Ureter (tissue), 1 donor: ENCODE results near the gene CD58. TPM values are rescaled to one million over a fixed set of nuclear protein-coding genes. Genes with fewer than 3 reads are reported as not detected.
A peak's percentile ranks its signal among the peaks of the same experiment; 100 is the strongest.
"Not testable (repeated sequence)": the region's sequence is repeated elsewhere in the genome, so short reads cannot be mapped to it uniquely, and the experiment has no call there.

Source experiments
- DNase-seq: peaks from one replicate; pipeline ENCODE4 v3.0.0-alpha.2; 2020; ENCODE audit warnings: low spot score
- total RNA-seq: library from RNA; stranded (reverse); gene quantifications from one replicate; pipeline ENCODE4 v1.2.4, GENCODE V29; 2023
- donor health status: DM: yes; HTN: yes; CAD: no.

Gene CD58
- total RNA-seq, 1 donor from 2014 or later = 24.5 TPM

GRCh38 chr1:116593401-116593800, 22.6 kb upstream of the CD58 start:
- DNase-seq = not testable (repeated sequence)

GRCh38 chr1:116591951-116592605, 21.3 kb upstream of the CD58 start:
- not testable (repeated sequence) for DNase-seq

- not testable (repeated sequence) for DNase-seq
These were observed 20.5 kb upstream of the CD58 start for GRCh38 chr1:116591006-116591950.

- DNase-seq = not testable (repeated sequence)
These were observed 19.7 kb upstream of the CD58 start for GRCh38 chr1:116590359-116591005.

- not testable (repeated sequence) for DNase-seq
These were observed 18.4 kb upstream of the CD58 start for GRCh38 chr1:116589101-116589735.

- no peak for DNase-seq
These were observed 16.8 kb upstream of the CD58 start for GRCh38 chr1:116587501-116588227.

- no peak for DNase-seq
These were observed 15.9 kb upstream of the CD58 start for GRCh38 chr1:116586741-116587143.

- DNase-seq = no peak
These were observed 15.1 kb upstream of the CD58 start for GRCh38 chr1:116585886-116586285.

- DNase-seq = no peak
These were observed 10.6 kb upstream of the CD58 start for GRCh38 chr1:116581323-116581885.

- DNase-seq = no peak
These were observed 9.9 kb upstream of the CD58 start for GRCh38 chr1:116580446-116581322.

- DNase-seq = no peak
These were observed 8.5 kb upstream of the CD58 start for GRCh38 chr1:116579259-116579875.

- DNase-seq = no peak
These were observed 7.8 kb upstream of the CD58 start for GRCh38 chr1:116578581-116578980.

GRCh38 chr1:116577759-116578314, 7.0 kb upstream of the CD58 start:
- DNase-seq = no peak

GRCh38 chr1:116574581-116575291, 3.9 kb upstream of the CD58 start:
- peak; percentile 61 for DNase-seq

GRCh38 chr1:116573431-116574095, 2.7 kb upstream of the CD58 start:
- no peak for DNase-seq

GRCh38 chr1:116572771-116573430, 2.1 kb upstream of the CD58 start:
- no peak for DNase-seq

GRCh38 chr1:116572099-116572498, 1.3 kb upstream of the CD58 start:
- DNase-seq = no peak
